Mesothelial cell of epicardium (in vitro differentiated cells): ENCODE data around the gene CDC42EP4. TPM values are rescaled to one million over a fixed set of nuclear protein-coding genes. Genes with fewer than 3 reads are reported as not detected.

Experiments used
- DNase-seq, 2 experiments: peaks; one replicate each; pipeline ENCODE4 v3.0.0; 2021; ENCODE audit warnings: low spot score in 2 of 2; ENCODE audit not compliant: unreplicated experiment in 2 of 2
- H3K27ac Mint-ChIP-seq: 2 replicates; pipeline ENCODE4 v1.8.0; 2021; ENCODE audit warnings: mixed read lengths
- H3K27me3 Mint-ChIP-seq: 2 replicates; pipeline ENCODE4 v1.8.0; 2021; ENCODE audit warnings: low read depth, mixed read lengths
- H3K36me3 Mint-ChIP-seq: 2 replicates; pipeline ENCODE4 v1.8.0; 2021; ENCODE audit warnings: mixed read lengths
- H3K4me1 Mint-ChIP-seq: 2 replicates; pipeline ENCODE4 v1.8.0; 2021; ENCODE audit warnings: mixed read lengths
- H3K4me3 Mint-ChIP-seq: 2 replicates; pipeline ENCODE4 v1.8.0; 2021; ENCODE audit warnings: mild to moderate bottlenecking, moderate library complexity, mixed read lengths
- H3K9me3 Mint-ChIP-seq: 2 replicates; pipeline ENCODE4 v1.8.0; 2021; ENCODE audit warnings: mixed read lengths
- CTCF ChIP-seq: fragments of 200-600 bp; sonication (generic); IDR thresholded peaks from one replicate; pipeline ENCODE4 v1.5.0; 2021; ENCODE audit warnings: antibody characterized with exemption; ENCODE audit not compliant: unreplicated experiment
- total RNA-seq: library from RNA; stranded (reverse); gene quantifications from 3 replicates; pipeline ENCODE4 v1.2.1, GENCODE V29; 2021

Gene CDC42EP4
- total RNA-seq, 1 donor from 2014 or later, result 70.3 TPM

GRCh38 chr17:73347351-73347750 lies 35.5 kb upstream of the CDC42EP4 start:
- no peak for TF ChIP-seq CTCF
- Mint-ChIP-seq H3K27ac (peak overlapping the region; percentile 43), H3K9me3 (no peaks in the 10 kb centered on the region), H3K4me1 (peaks cover 42% of the 10 kb centered on the region), H3K4me3 (no peak overlapping the region), H3K36me3 (peaks cover 3% of the 10 kb centered on the region), H3K27me3 (no peaks in the 10 kb centered on the region)
- DNase-seq, result no peak

- Mint-ChIP-seq H3K27me3 (no peaks in the 10 kb centered on the region), H3K9me3 (no peaks in the 10 kb centered on the region), H3K4me1 (peaks cover 50% of the 10 kb centered on the region), H3K4me3 (no peak overlapping the region), H3K36me3 (peaks cover 3% of the 10 kb centered on the region), H3K27ac (no peak overlapping the region)
- DNase-seq, result no peak
- TF ChIP-seq CTCF, result no peak
These were observed 34.8 kb upstream of the CDC42EP4 start for GRCh38 chr17:73346501-73347162.

- H3K36me3 Mint-ChIP-seq, result no peaks in the 10 kb centered on the region
- H3K27me3 Mint-ChIP-seq, result no peaks in the 10 kb centered on the region
- peaks cover 52% of the 10 kb centered on the region for H3K4me1 Mint-ChIP-seq
- TF ChIP-seq CTCF, result no peak
- no peak overlapping the region for H3K4me3 Mint-ChIP-seq
- no peak for DNase-seq
- H3K9me3 Mint-ChIP-seq, result no peaks in the 10 kb centered on the region
- H3K27ac Mint-ChIP-seq, result peak overlapping the region; percentile 89
These were observed 32.1 kb upstream of the CDC42EP4 start for GRCh38 chr17:73343739-73344454.

- peak; percentile 51 to 73 for DNase-seq
- Mint-ChIP-seq H3K9me3 (no peaks in the 10 kb centered on the region), H3K27me3 (no peaks in the 10 kb centered on the region), H3K4me3 (peak overlapping the region; percentile 2), H3K27ac (peak overlapping the region; percentile 89), H3K4me1 (peaks cover 53% of the 10 kb centered on the region), H3K36me3 (no peaks in the 10 kb centered on the region)
- TF ChIP-seq CTCF, result no peak
These were observed 31.4 kb upstream of the CDC42EP4 start for GRCh38 chr17:73343168-73343634.

- Mint-ChIP-seq H3K27me3 (no peaks in the 10 kb centered on the region), H3K36me3 (no peaks in the 10 kb centered on the region), H3K27ac (peak overlapping the region; percentile 92), H3K4me1 (peaks cover 52% of the 10 kb centered on the region), H3K9me3 (no peaks in the 10 kb centered on the region), H3K4me3 (peak overlapping the region; percentile 6)
- no peak for DNase-seq
- no peak for TF ChIP-seq CTCF
These were observed 30.9 kb upstream of the CDC42EP4 start for GRCh38 chr17:73342541-73343167.
